ENCODE data around the gene ATXN7L3. TPM values are rescaled to one million over a fixed set of nuclear protein-coding genes. Genes with fewer than 3 reads are reported as not detected.
"Not testable (repeated sequence)": the region's sequence is repeated elsewhere in the genome, so short reads cannot be mapped to it uniquely, and the experiment has no call there.

Gene ATXN7L3
- total RNA-seq, 4 donors from 2014 or later: 51.7 to 92.6 (median 65.7) TPM

DNA sequence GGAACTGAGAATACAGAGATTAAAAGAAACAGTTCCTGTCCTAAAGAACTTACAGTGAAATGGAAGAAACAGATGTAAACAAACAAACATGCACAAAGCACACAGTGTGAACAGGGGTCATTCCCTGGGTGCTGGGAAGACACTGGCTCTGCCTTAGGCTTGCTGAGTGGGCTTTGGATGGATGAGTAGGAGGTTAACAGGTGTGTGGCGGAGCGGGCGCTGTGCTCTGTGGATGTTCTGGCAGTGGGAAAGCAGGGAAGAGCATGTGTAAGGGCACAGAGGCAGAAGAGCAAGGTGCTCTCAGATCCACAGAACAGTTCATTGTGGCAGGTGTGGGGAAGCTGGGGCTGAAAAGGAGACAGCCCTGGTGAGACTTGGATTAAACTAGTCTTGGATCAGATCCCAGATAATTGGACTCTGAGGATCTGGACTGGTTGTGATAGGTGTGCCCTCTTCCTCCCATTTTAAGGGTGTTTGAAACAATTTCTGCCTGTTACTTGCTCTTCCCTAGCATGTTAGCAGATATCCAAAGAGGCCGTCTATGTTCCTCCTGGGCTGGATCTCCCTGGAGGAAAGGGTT is 49.8 kb downstream of the ATXN7L3 start:
- no peak overlapping the region for H3K27ac ChIP-seq

GRCh38 chr17:44149066-44149465 is 50.6 kb downstream of the ATXN7L3 start:
- not testable (repeated sequence) for H3K4me3 ChIP-seq, H3K36me3 ChIP-seq, H3K27ac ChIP-seq, H3K27me3 ChIP-seq, H3K9me3 ChIP-seq, H3K4me1 ChIP-seq, DNase-seq

More for the DNA sequence above, 49.8 kb downstream of the ATXN7L3 start:
- Histone ChIP-seq H3K36me3 (no peaks in the 10 kb centered on the region), H3K4me1 (no peaks in the 10 kb centered on the region), H3K27me3 (no peaks in the 10 kb centered on the region), H3K4me3 (no peak overlapping the region), H3K9me3 (no peaks in the 10 kb centered on the region)
- DNase-seq: no peak
- no peak for TF ChIP-seq POLR2A (IDR thresholded peaks at IDR 0.05)
- TF ChIP-seq, protein P1, sequence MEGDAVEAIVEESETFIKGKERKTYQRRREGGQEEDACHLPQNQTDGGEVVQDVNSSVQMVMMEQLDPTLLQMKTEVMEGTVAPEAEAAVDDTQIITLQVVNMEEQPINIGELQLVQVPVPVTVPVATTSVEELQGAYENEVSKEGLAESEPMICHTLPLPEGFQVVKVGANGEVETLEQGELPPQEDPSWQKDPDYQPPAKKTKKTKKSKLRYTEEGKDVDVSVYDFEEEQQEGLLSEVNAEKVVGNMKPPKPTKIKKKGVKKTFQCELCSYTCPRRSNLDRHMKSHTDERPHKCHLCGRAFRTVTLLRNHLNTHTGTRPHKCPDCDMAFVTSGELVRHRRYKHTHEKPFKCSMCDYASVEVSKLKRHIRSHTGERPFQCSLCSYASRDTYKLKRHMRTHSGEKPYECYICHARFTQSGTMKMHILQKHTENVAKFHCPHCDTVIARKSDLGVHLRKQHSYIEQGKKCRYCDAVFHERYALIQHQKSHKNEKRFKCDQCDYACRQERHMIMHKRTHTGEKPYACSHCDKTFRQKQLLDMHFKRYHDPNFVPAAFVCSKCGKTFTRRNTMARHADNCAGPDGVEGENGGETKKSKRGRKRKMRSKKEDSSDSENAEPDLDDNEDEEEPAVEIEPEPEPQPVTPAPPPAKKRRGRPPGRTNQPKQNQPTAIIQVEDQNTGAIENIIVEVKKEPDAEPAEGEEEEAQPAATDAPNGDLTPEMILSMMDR (IDR thresholded peaks at IDR 0.05): no peak

DNA sequence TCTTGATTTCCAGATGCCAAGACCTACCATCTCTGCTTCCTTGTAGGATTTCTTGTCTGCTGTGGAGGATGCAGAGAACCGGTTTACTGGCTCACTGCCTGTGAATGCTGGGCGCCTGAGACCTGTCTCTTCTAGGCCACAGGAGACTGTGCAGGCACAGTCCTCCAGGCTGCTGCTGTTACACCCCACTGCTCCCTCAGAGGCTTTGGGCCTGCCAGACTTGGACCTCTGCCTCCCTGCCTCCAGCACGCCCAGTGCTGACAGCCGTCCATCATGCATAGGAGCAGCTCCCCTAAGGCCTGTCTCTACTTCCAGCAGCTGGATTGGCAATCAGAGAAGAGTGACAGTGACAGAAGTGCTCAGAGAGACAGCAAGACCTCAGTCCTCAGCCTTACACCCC is 51.9 kb downstream of the ATXN7L3 start:
- no peak for TF ChIP-seq POLR2A (IDR thresholded peaks at IDR 0.05)
- TF ChIP-seq, protein P1 (IDR thresholded peaks at IDR 0.05): no peak
- Histone ChIP-seq H3K27ac (no peak overlapping the region), H3K36me3 (no peaks in the 10 kb centered on the region), H3K9me3 (no peaks in the 10 kb centered on the region), H3K4me3 (no peak overlapping the region), H3K27me3 (no peaks in the 10 kb centered on the region), H3K4me1 (no peaks in the 10 kb centered on the region)
- DNase-seq: no peak

DNA sequence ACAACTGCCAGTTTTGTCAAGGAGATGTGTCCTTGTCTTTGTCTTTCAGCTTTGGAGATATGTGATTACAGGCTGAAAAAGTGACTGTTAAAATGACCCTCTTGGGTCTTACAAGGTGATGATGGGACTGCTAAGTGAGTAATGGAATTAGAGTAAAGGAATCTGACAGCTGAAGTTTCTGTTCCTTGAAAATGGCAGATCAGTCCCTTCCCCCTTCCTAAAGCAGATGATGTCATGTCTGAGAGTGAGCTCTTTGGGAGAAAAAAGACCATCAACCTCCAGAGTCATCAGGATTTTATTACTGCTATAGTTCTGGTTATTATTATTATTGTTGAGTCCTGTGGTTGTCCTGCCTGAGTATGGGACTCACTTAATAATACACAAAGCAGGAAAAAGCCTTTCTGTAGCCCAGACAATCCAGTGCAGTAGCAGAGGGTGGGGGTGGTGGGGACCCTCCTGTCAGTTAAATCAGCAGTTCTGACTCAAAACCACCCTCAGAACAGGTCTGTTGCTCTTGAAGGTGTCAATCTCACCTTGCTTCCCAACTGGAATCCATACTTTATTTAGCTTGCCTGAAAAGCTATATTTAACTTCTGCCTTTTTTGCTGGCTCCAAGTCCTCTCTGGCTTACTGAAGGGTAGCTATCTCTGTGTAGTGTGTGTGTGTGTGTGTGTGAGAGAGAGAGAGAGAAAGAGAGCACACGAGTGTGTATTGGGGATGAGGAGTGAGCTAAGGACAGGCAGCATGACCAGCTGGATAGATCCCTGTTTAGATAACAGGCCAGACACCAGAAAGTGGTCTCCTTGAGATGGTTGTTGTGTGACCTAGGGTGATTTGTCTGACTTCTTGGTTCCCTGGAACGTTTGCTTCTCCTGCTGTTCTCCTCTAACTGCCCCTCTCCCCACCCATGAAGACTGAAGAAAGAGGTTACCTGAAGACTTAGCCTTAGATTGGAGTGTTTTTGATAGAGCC is 53.0 kb downstream of the ATXN7L3 start:
- no peak overlapping the region for H3K4me3 ChIP-seq
- H3K4me1 ChIP-seq: peaks cover 0 to 9% (median 0%) of the 10 kb centered on the region in 4 donors
- no peaks in the 10 kb centered on the region for H3K36me3 ChIP-seq
- no peak for DNase-seq
- TF ChIP-seq POLR2A (IDR thresholded peaks at IDR 0.05): no peak
- TF ChIP-seq, protein P1 (IDR thresholded peaks at IDR 0.05): no peak
- no peaks in the 10 kb centered on the region for H3K27me3 ChIP-seq
- no peak overlapping the region for H3K27ac ChIP-seq
- no peaks in the 10 kb centered on the region for H3K9me3 ChIP-seq

DNA sequence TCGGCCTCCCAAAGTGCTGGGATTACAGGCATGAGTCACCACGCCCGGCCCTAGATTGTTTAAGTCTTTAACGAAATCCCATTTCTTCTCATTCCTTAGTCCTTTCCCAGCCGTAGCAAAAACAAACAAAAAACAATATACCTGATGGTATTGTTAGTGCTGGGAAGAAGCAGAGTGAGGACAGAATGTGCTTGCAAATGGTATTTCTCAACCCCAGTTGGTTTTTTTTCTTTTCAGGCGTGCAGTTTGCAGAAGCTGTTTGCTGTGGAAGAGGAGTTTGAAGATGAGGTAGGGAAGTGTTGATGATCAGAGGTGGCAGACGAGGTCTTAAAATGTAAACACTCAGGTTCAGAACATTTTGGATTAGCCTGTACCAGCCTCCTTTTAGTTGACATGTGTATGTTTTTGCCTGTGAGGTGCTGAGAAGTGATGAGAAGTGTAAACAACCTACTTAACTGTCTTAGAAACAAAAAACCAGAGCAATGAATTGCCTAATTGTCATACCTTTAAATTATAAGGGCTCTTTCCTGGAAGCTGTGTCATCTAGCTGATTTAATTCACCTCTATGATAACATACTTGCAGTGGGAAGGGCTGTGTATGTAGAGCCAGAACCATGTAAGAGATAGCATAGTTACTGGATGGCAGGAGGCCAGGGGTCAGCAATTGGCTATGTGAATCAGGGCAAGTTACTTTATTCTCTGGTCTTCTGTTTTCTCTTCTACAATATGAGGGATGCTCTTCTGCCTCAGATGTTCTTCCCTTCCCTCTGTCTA is 54.5 kb downstream of the ATXN7L3 start:
- Histone ChIP-seq H3K27ac (no peak overlapping the region), H3K36me3 (no peaks in the 10 kb centered on the region), H3K4me3 (no peak overlapping the region), H3K4me1 (peaks cover 0 to 9% (median 2%) of the 10 kb centered on the region in 4 donors), H3K9me3 (no peaks in the 10 kb centered on the region), H3K27me3 (no peaks in the 10 kb centered on the region)
- no peak for DNase-seq
- TF ChIP-seq, protein P1 (IDR thresholded peaks at IDR 0.05): no peak
- no peak for TF ChIP-seq POLR2A (IDR thresholded peaks at IDR 0.05)

DNA sequence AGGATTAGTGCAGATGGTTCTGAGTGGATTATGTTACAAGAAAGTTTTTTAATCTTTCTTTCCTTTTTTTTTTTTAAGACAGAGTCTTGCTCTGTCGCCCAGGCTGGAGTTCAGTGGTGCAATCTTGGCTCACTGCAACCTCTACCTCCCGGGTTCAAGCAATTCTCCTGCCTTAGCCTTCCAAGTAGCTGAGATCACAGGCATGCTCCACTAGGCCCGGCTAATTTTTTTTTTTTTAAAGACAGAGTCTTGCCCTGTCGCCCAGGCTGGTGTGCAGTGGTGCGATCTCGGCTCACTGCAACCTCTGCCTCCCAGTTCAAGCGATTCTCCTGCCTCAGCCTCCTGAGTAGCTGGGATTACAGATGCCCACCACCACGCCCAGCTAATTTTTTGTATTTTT is 55.8 kb downstream of the ATXN7L3 start:
- H3K4me1 ChIP-seq, DNase-seq, H3K36me3 ChIP-seq, H3K27me3 ChIP-seq, H3K27ac ChIP-seq, H3K4me3 ChIP-seq, H3K9me3 ChIP-seq: not testable (repeated sequence)

Small RNA genes lying within 50 kb of the gene (small RNA-seq; reads per million reads assigned to genes)
- 0 reads per million in 2 donors for gene MIR6782

Other genes with a start within 250 kb of the ATXN7L3 start
- 10 to 100 TPM in 2 of 4 donors, 1 to 10 TPM in 1, not detected in 1; 7.5 to 58.0 (median 27.5) TPM for gene PYY, start 245.9 kb downstream of the ATXN7L3 start, total RNA-seq
- gene NAGS, start 195.3 kb downstream of the ATXN7L3 start, total RNA-seq: 10 to 100 TPM in 3 of 4 donors, 1 to 10 TPM in 1; 8.3 to 74.1 (median 57.3) TPM
- 10 to 100 TPM in 3 of 4 donors, 1 to 10 TPM in 1; 8.3 to 20.9 (median 17.5) TPM for gene TMEM101, start 184.9 kb downstream of the ATXN7L3 start, total RNA-seq
- gene LSM12, start 133.2 kb downstream of the ATXN7L3 start, total RNA-seq: 10 to 100 TPM; 10.7 to 28.4 (median 26.1) TPM
- 10 to 100 TPM in 3 of 4 donors, 1 to 10 TPM in 1; 8.3 to 48.9 (median 33.8) TPM for gene G6PC3, start 129.1 kb downstream of the ATXN7L3 start, total RNA-seq
- 10 to 100 TPM; 42.4 to 71.0 (median 48.4) TPM for gene HDAC5, start 76.2 kb downstream of the ATXN7L3 start, total RNA-seq
- 1 to 10 TPM in 3 of 4 donors, under 1 TPM in 1; 0.53 to 5.8 (median 1.6) TPM for gene HROB, start 58.0 kb downstream of the ATXN7L3 start, total RNA-seq
- under 1 TPM in 1 of 4 donors, not detected in 3; 0.57 TPM for gene ASB16, start 29.2 kb downstream of the ATXN7L3 start, total RNA-seq
- 10 to 100 TPM; 19.8 to 66.6 (median 52.7) TPM for gene TMUB2, start 12.9 kb downstream of the ATXN7L3 start, total RNA-seq
- gene UBTF, start 19.8 kb upstream of the ATXN7L3 start, total RNA-seq: 100 to 1,000 TPM in 1 of 4 donors, 10 to 100 TPM in 3; 58.4 to 167 (median 77.7) TPM
- gene SLC4A1, start 68.3 kb upstream of the ATXN7L3 start, total RNA-seq: not detected
- gene RUNDC3A, start 108.7 kb upstream of the ATXN7L3 start, total RNA-seq: 10 to 100 TPM in 1 of 4 donors, 1 to 10 TPM in 2, under 1 TPM in 1; 0.88 to 14.9 (median 3.8) TPM
- 100 to 1,000 TPM in 3 of 4 donors, 10 to 100 TPM in 1; 97.7 to 155 (median 129) TPM for gene SLC25A39, start 124.9 kb upstream of the ATXN7L3 start, total RNA-seq
- gene GRN, start 145.4 kb upstream of the ATXN7L3 start, total RNA-seq: 100 to 1,000 TPM; 145 to 678 (median 492) TPM
- gene FAM171A2, start 164.0 kb upstream of the ATXN7L3 start, total RNA-seq: 1 to 10 TPM in 1 of 4 donors, under 1 TPM in 2, not detected in 1; 0.27 to 5.0 (median 0.88) TPM
- gene ITGA2B, start 189.8 kb upstream of the ATXN7L3 start, total RNA-seq: 1 to 10 TPM in 1 of 4 donors, not detected in 3; 2.5 TPM